Effector CD8-positive, alpha-beta T cell (primary cell): ENCODE measurements around the gene RTBDN.

Experiments used
- DNase-seq: peaks from one replicate; lab custom pipeline; 2025; lab: John Stamatoyannopoulos, UW
- total RNA-seq, 4 experiments: gene quantifications; one replicate each; lab custom pipeline; 2026; lab: John Stamatoyannopoulos, UW

The RTBDN gene
- total RNA-seq = 0 to 0.18 (median 0) reads per million in 4 experiments

GRCh38 chr19:12834566-12834943 lies at the start of gene RTBDN:
TSS of gene RTBDN (minus strand) at chr19:12834579. CDS start at chr19:12829979, 4,600 bp downstream.
- no peak for DNase-seq

- no peak for DNase-seq
These were observed 48.2 kb upstream of the RTBDN start for GRCh38 chr19:12882589-12882988.

- peak; percentile 81 for DNase-seq
These were observed 46.9 kb upstream of the RTBDN start, which contains the start of gene DNASE2 for GRCh38 chr19:12881172-12881808. TSS of gene DNASE2 (minus strand) at chr19:12881449. CDS start at chr19:12881375, 74 bp downstream.

GRCh38 chr19:12880551-12881171 lies 46.3 kb upstream of the RTBDN start:
- no peak for DNase-seq

GRCh38 chr19:12875086-12875485 lies 40.7 kb upstream of the RTBDN start:
- DNase-seq = no peak

GRCh38 chr19:12873891-12874745 lies 39.7 kb upstream of the RTBDN start:
- no peak for DNase-seq

GRCh38 chr19:12872941-12873890 lies 38.8 kb upstream of the RTBDN start:
- peak; percentile 52 for DNase-seq

- DNase-seq = no peak
These were observed 37.9 kb upstream of the RTBDN start for GRCh38 chr19:12872255-12872654.

- no peak for DNase-seq
These were observed 37.3 kb upstream of the RTBDN start for GRCh38 chr19:12871681-12872080.

GRCh38 chr19:12868540-12869112 lies 34.2 kb upstream of the RTBDN start:
- DNase-seq = no peak

- peak; percentile 68 for DNase-seq
These were observed 33.0 kb upstream of the RTBDN start for GRCh38 chr19:12867120-12868099.

GRCh38 chr19:12866416-12867119 lies 32.2 kb upstream of the RTBDN start:
- DNase-seq = no peak

- DNase-seq = no peak
These were observed 31.5 kb upstream of the RTBDN start for GRCh38 chr19:12865746-12866415.

- no peak for DNase-seq
These were observed 30.6 kb upstream of the RTBDN start for GRCh38 chr19:12864721-12865715.

- no peak for DNase-seq
These were observed 29.8 kb upstream of the RTBDN start for GRCh38 chr19:12864143-12864542.

- DNase-seq = no peak
These were observed 25.2 kb upstream of the RTBDN start for GRCh38 chr19:12859546-12859945.
